Fibroblast of lung (primary cell): ENCODE results near the gene FMNL3. TPM values are rescaled to one million over a fixed set of nuclear protein-coding genes. Genes with fewer than 3 reads are reported as not detected.

Source experiments
- DNase-seq, 2 donors: peaks; one replicate each; pipeline versions ENCODE4 v3.0.0 to v3.0.0-alpha.2; 2010; ENCODE audit warnings: low read depth in 2 of 2
- H2AFZ ChIP-seq: 2 replicates; pipeline ENCODE4 v1.5.1; 2012; ENCODE audit warnings: low read length, control low read depth, inconsistent platforms
- H3K27ac ChIP-seq: 2 replicates; pipeline ENCODE4 v1.5.1; 2011; ENCODE audit warnings: low read length, control low read depth; ENCODE audit not compliant: insufficient read depth
- H3K27me3 ChIP-seq: 2 replicates; pipeline ENCODE4 v1.5.1; 2011; ENCODE audit warnings: mild to moderate bottlenecking, low read length; ENCODE audit not compliant: control insufficient read depth, insufficient read depth
- H3K36me3 ChIP-seq: 2 replicates; pipeline ENCODE4 v1.5.1; 2011; ENCODE audit warnings: low read length; ENCODE audit not compliant: control insufficient read depth, insufficient read depth
- H3K4me1 ChIP-seq: 2 replicates; pipeline ENCODE4 v1.5.1; 2011; ENCODE audit warnings: low read length; ENCODE audit not compliant: control insufficient read depth, insufficient read depth; ENCODE audit errors: extremely low read depth
- H3K4me2 ChIP-seq: 2 replicates; pipeline ENCODE4 v1.5.1; 2011; ENCODE audit warnings: low read length, control low read depth; ENCODE audit not compliant: insufficient read depth; ENCODE audit errors: extremely low read depth
- H3K4me3 ChIP-seq, 4 experiments: fragments of 200-600 bp in 1 of 4; sonication (generic) in 1 of 4; replicated peaks in 1 of 4; 2 replicates each; pipeline ENCODE4 v1.5.1; 2011 to 2016; ENCODE audit warnings: low read length in 4 of 4, low read depth in 3 of 4, mild to moderate bottlenecking in 3 of 4, control low read depth in 2 of 4, inconsistent platforms in 1 of 4, mixed read lengths in 1 of 4; ENCODE audit not compliant: insufficient read depth in 1 of 4; ENCODE audit errors: control extremely low read depth in 1 of 4
- H3K79me2 ChIP-seq: 2 replicates; pipeline ENCODE4 v1.5.1; 2012; ENCODE audit warnings: mild to moderate bottlenecking, low read length, inconsistent platforms; ENCODE audit not compliant: control insufficient read depth, insufficient read depth
- H3K9ac ChIP-seq: 2 replicates; pipeline ENCODE4 v1.5.1; 2011; ENCODE audit warnings: mild to moderate bottlenecking, low read length, control low read depth; ENCODE audit not compliant: insufficient read depth
- H3K9me3 ChIP-seq: 2 replicates; pipeline ENCODE4 v1.5.1; 2012; ENCODE audit warnings: low read depth, low read length; ENCODE audit not compliant: control insufficient read depth, insufficient read depth
- H4K20me1 ChIP-seq: 2 replicates; pipeline ENCODE4 v1.5.1; 2011; ENCODE audit warnings: low read length; ENCODE audit not compliant: control insufficient read depth, insufficient read depth; ENCODE audit errors: extremely low read depth
- CTCF ChIP-seq, 2 donors: IDR thresholded peaks in 1 of 2; conservative IDR thresholded peaks in 1 of 2; 1 replicate in 1 of 2; 2 replicates in 1 of 2; pipeline ENCODE4 v1.5.1; 2011 to 2012; ENCODE audit warnings: low read length in 2 of 2, control low read depth in 1 of 2, inconsistent platforms in 1 of 2, low read depth in 1 of 2, mild to moderate bottlenecking in 1 of 2
- EZH2 ChIP-seq: IDR thresholded peaks from 2 replicates; pipeline ENCODE4 v1.5.1; 2012; ENCODE audit warnings: low read length, control low read depth, mild to moderate bottlenecking; ENCODE audit errors: missing control alignments
- polyA plus RNA-seq, 2 donors: library from polyadenylated mRNA; depleted of rRNA in 1 of 2; stranded (reverse) in 1 of 2; unstranded in 1 of 2; fragments of >200 nt; gene quantifications; 2 replicates each; pipeline ENCODE4 v1.2.1, GENCODE V29; 2011 to 2012; ENCODE audit warnings: missing spikeins in 1 of 2
- total RNA-seq: library from RNA; depleted of rRNA; stranded (reverse); fragments of >200 nt; gene quantifications from 2 replicates; pipeline ENCODE4 v1.2.1, GENCODE V29; 2014

The FMNL3 gene
- total and polyA plus RNA-seq, 2 donors (not counting 1 experiment from before 2014, with no cell fraction given), result 15.0 to 22.5 TPM

GRCh38 chr12:49702009-49702408, 5.2 kb downstream of the FMNL3 start:
- DNase-seq, result no peak
- no peak overlapping the region for H3K27ac ChIP-seq
- H2AFZ ChIP-seq, result no peak overlapping the region
- H3K9me3 ChIP-seq, result no peaks in the 10 kb centered on the region
- no peaks in the 10 kb centered on the region for H3K27me3 ChIP-seq
- TF ChIP-seq EZH2 (no peak), CTCF (conservative IDR thresholded peaks at IDR 0.05 in 1 of 2, IDR thresholded peaks at IDR 0.05 in 1 of 2; ENCODE audit: low read depth in 1 of 2, low read length in 2 of 2) (no peak)
- H3K4me2 ChIP-seq, result no peak overlapping the region
- no peaks in the 10 kb centered on the region for H3K36me3 ChIP-seq
- H3K79me2 ChIP-seq, result peaks cover 37% of the 10 kb centered on the region
- H3K4me1 ChIP-seq, result peaks cover 18% of the 10 kb centered on the region
- H3K9ac ChIP-seq, result no peak overlapping the region
- H3K4me3 ChIP-seq, result no peak overlapping the region
- H4K20me1 ChIP-seq, result no peaks in the 10 kb centered on the region

- H3K36me3 ChIP-seq, result no peaks in the 10 kb centered on the region
- peak; percentile 19 to 79 for DNase-seq
- H3K9ac ChIP-seq, result no peak overlapping the region
- no peaks in the 10 kb centered on the region for H3K9me3 ChIP-seq
- H3K4me3 ChIP-seq, result peak overlapping the region in 1 of 4 experiments; percentile 21
- peak overlapping the region; percentile 18 for H3K27ac ChIP-seq
- peak overlapping the region; percentile 60 for H3K4me2 ChIP-seq
- H3K27me3 ChIP-seq, result no peaks in the 10 kb centered on the region
- H3K4me1 ChIP-seq, result peaks cover 12% of the 10 kb centered on the region
- TF ChIP-seq EZH2 (no peak), CTCF (conservative IDR thresholded peaks at IDR 0.05 in 1 of 2, IDR thresholded peaks at IDR 0.05 in 1 of 2; ENCODE audit: low read depth in 1 of 2, low read length in 2 of 2) (no peak)
- H3K79me2 ChIP-seq, result peaks cover 18% of the 10 kb centered on the region
- no peak overlapping the region for H2AFZ ChIP-seq
- no peaks in the 10 kb centered on the region for H4K20me1 ChIP-seq
Observed at GRCh38 chr12:49698619-49699545, 8.3 kb downstream of the FMNL3 start.

- H2AFZ ChIP-seq, result no peak overlapping the region
- H3K27ac ChIP-seq, result no peak overlapping the region
- H3K9me3 ChIP-seq, result no peaks in the 10 kb centered on the region
- H3K4me3 ChIP-seq, result no peak overlapping the region
- no peak overlapping the region for H3K4me2 ChIP-seq
- no peak for DNase-seq
- no peaks in the 10 kb centered on the region for H3K27me3 ChIP-seq
- no peaks in the 10 kb centered on the region for H4K20me1 ChIP-seq
- no peak overlapping the region for H3K9ac ChIP-seq
- H3K4me1 ChIP-seq, result peaks cover 7% of the 10 kb centered on the region
- H3K79me2 ChIP-seq, result peaks cover 9% of the 10 kb centered on the region
- no peaks in the 10 kb centered on the region for H3K36me3 ChIP-seq
- no peak for TF ChIP-seq EZH2
- TF ChIP-seq CTCF (conservative IDR thresholded peaks at IDR 0.05 in 1 of 2, IDR thresholded peaks at IDR 0.05 in 1 of 2; ENCODE audit: low read depth in 1 of 2, low read length in 2 of 2), result no peak
Observed at GRCh38 chr12:49697808-49698207, 9.4 kb downstream of the FMNL3 start.
